DOHH2 (cell line): Measurements from ENCODE around the gene ZNF346.

Source experiments
- H3F3A ChIP-seq: fragments of 200-600 bp; sonication (generic), shearing (Covaris generic); 2 replicates; pipeline ENCODE4 v1.6.0; 2016; ENCODE audit warnings: antibody characterized with exemption, mild to moderate bottlenecking; ENCODE audit not compliant: control insufficient read depth, insufficient read depth
- H3K27ac ChIP-seq: fragments of 200-600 bp; sonication (generic); 2 replicates; pipeline ENCODE4 v1.5.1; 2014; ENCODE audit warnings: low read depth, mild to moderate bottlenecking, low read length, moderate library complexity
- H3K27me3 ChIP-seq: fragments of 200-600 bp; sonication (generic); 2 replicates; pipeline ENCODE4 v1.6.1; 2014; ENCODE audit warnings: mild to moderate bottlenecking, low read length, mixed read lengths; ENCODE audit not compliant: control insufficient read depth
- H3K36me3 ChIP-seq: fragments of 200-600 bp; sonication (generic); 2 replicates; pipeline ENCODE4 v1.6.1; 2014; ENCODE audit warnings: mild to moderate bottlenecking, low read length, moderate library complexity, mixed read lengths; ENCODE audit not compliant: control insufficient read depth
- H3K4me1 ChIP-seq: fragments of 200-600 bp; sonication (generic); 2 replicates; pipeline ENCODE4 v1.6.1; 2014; ENCODE audit warnings: mild to moderate bottlenecking, low read length, mixed read lengths; ENCODE audit not compliant: control insufficient read depth
- H3K4me2 ChIP-seq: fragments of 200-600 bp; sonication (generic); 2 replicates; pipeline ENCODE4 v1.6.0; 2014; ENCODE audit warnings: mild to moderate bottlenecking, low read length, moderate library complexity
- H3K4me3 ChIP-seq: fragments of 200-600 bp; sonication (generic); 2 replicates; pipeline ENCODE4 v1.5.1; 2014; ENCODE audit warnings: mild to moderate bottlenecking, low read length, mixed read lengths
- H3K79me2 ChIP-seq: fragments of 200-600 bp; sonication (generic); 2 replicates; pipeline ENCODE4 v1.6.1; 2014; ENCODE audit warnings: mild to moderate bottlenecking, low read length, mixed read lengths; ENCODE audit not compliant: control insufficient read depth
- H3K9me2 ChIP-seq: fragments of 200-600 bp; sonication (generic); replicated peaks from 2 replicates; pipeline ENCODE4 v1.6.1; 2014; ENCODE audit warnings: mild to moderate bottlenecking, low read length, mixed read lengths; ENCODE audit not compliant: control insufficient read depth
- H3K9me3 ChIP-seq: fragments of 200-600 bp; sonication (generic); 2 replicates; pipeline ENCODE4 v1.6.1; 2014; ENCODE audit warnings: antibody characterized with exemption, low read length, mixed read lengths; ENCODE audit not compliant: control insufficient read depth, insufficient read depth
- H4K20me1 ChIP-seq: fragments of 200-600 bp; sonication (generic); 2 replicates; pipeline ENCODE4 v1.6.0; 2014; ENCODE audit warnings: low read depth, mild to moderate bottlenecking, antibody characterized with exemption, low read length, moderate library complexity; ENCODE audit not compliant: control insufficient read depth, insufficient read depth
- CTCF ChIP-seq: fragments of 200-600 bp; sonication (generic); IDR thresholded peaks from one replicate; pipeline ENCODE4 v1.5.1; 2014; ENCODE audit warnings: antibody characterized with exemption, mild to moderate bottlenecking, low read depth, low read length; ENCODE audit not compliant: poor library complexity, severe bottlenecking
- EZH2phosphoT487 ChIP-seq: fragments of 200-600 bp; sonication (generic); IDR thresholded peaks from 2 replicates; pipeline ENCODE4 v1.6.1; 2017; ENCODE audit warnings: borderline replicate concordance, mild to moderate bottlenecking, antibody characterized with exemption, low read length, moderate library complexity, mixed read lengths

The ZNF346 gene

GRCh38 chr5:177100714-177101121, 78.2 kb downstream of the ZNF346 start:
- no peaks in the 10 kb centered on the region for H3K79me2 ChIP-seq
- H3K4me3 ChIP-seq: no peak overlapping the region
- H3K27me3 ChIP-seq: peaks cover 3% of the 10 kb centered on the region; the same call in 1 of the 2 replicates
- TF ChIP-seq EZH2phosphoT487 (no peak), CTCF (no peak)
- no peaks in the 10 kb centered on the region for H3K9me3 ChIP-seq
- H3K27ac ChIP-seq: no peak overlapping the region
- H3K36me3 ChIP-seq: no peaks in the 10 kb centered on the region
- no peaks in the 10 kb centered on the region for H3K9me2 ChIP-seq
- peaks cover 16% of the 10 kb centered on the region for H3K4me1 ChIP-seq
- no peak overlapping the region for H3K4me2 ChIP-seq
- no peaks in the 10 kb centered on the region for H3F3A ChIP-seq
- no peaks in the 10 kb centered on the region for H4K20me1 ChIP-seq

- Histone ChIP-seq H3K27ac (no peak overlapping the region), H3K4me2 (no peak overlapping the region), H3K27me3 (peaks cover 3% of the 10 kb centered on the region; the same call in 1 of the 2 replicates), H3K4me1 (peaks cover 15% of the 10 kb centered on the region), H3K79me2 (no peaks in the 10 kb centered on the region), H3K9me2 (no peaks in the 10 kb centered on the region), H3K4me3 (no peak overlapping the region), H3K9me3 (no peaks in the 10 kb centered on the region), H3K36me3 (no peaks in the 10 kb centered on the region), H3F3A (no peaks in the 10 kb centered on the region), H4K20me1 (no peaks in the 10 kb centered on the region)
- TF ChIP-seq EZH2phosphoT487 (no peak), CTCF (no peak)
Observed at GRCh38 chr5:177103523-177104253, 81.2 kb downstream of the ZNF346 start.

GRCh38 chr5:177105691-177106476, 83.4 kb downstream of the ZNF346 start:
- no peak overlapping the region for H3K27ac ChIP-seq
- no peaks in the 10 kb centered on the region for H3K36me3 ChIP-seq
- TF ChIP-seq EZH2phosphoT487 (no peak), CTCF (no peak)
- no peaks in the 10 kb centered on the region for H3K4me1 ChIP-seq
- no peak overlapping the region for H3K4me2 ChIP-seq
- no peaks in the 10 kb centered on the region for H3K79me2 ChIP-seq
- H3K9me2 ChIP-seq: no peaks in the 10 kb centered on the region
- peaks cover 3% of the 10 kb centered on the region; the same call in 1 of the 2 replicates for H3K27me3 ChIP-seq
- H3K4me3 ChIP-seq: no peak overlapping the region
- no peaks in the 10 kb centered on the region for H3K9me3 ChIP-seq
- no peaks in the 10 kb centered on the region for H4K20me1 ChIP-seq
- no peaks in the 10 kb centered on the region for H3F3A ChIP-seq
